GDM1 (cell line): Measurements from ENCODE around the gene MATK.
"Not testable (repeated sequence)": the region's sequence is repeated elsewhere in the genome, so short reads cannot be mapped to it uniquely, and the experiment has no call there.

Experiments used
- DNase-seq: peaks from one replicate; lab custom pipeline; 2025; lab: John Stamatoyannopoulos, UW

The MATK gene

GRCh38 chr19:3816148-3816547 lies 30.0 kb upstream of the MATK start:
- not testable (repeated sequence) for DNase-seq

- no peak for DNase-seq
Measured at GRCh38 chr19:3814648-3815047, 28.5 kb upstream of the MATK start.

GRCh38 chr19:3813473-3814392 lies 27.6 kb upstream of the MATK start:
- DNase-seq, result no peak

GRCh38 chr19:3810708-3811355 lies 24.7 kb upstream of the MATK start:
- DNase-seq, result no peak

GRCh38 chr19:3809881-3810707 lies 23.9 kb upstream of the MATK start:
- DNase-seq, result no peak

GRCh38 chr19:3808420-3809143 lies 22.4 kb upstream of the MATK start:
- no peak for DNase-seq

GRCh38 chr19:3807574-3808354 lies 21.6 kb upstream of the MATK start:
- no peak for DNase-seq

- DNase-seq, result no peak
Measured at GRCh38 chr19:3807131-3807480, 20.9 kb upstream of the MATK start.

GRCh38 chr19:3805859-3806258 lies 19.7 kb upstream of the MATK start:
- no peak for DNase-seq

- no peak for DNase-seq
Measured at GRCh38 chr19:3804429-3804828, 18.2 kb upstream of the MATK start.

GRCh38 chr19:3803986-3804385 lies 17.8 kb upstream of the MATK start:
- no peak for DNase-seq

- no peak for DNase-seq
Measured at GRCh38 chr19:3803114-3803888, 17.1 kb upstream of the MATK start.

- no peak for DNase-seq
Measured at GRCh38 chr19:3801412-3802096, 15.4 kb upstream of the MATK start.

GRCh38 chr19:3800996-3801395 lies 14.8 kb upstream of the MATK start:
- no peak for DNase-seq

GRCh38 chr19:3798137-3798536 lies 12.0 kb upstream of the MATK start:
- DNase-seq, result peak; percentile 64

GRCh38 chr19:3796358-3796757 lies 10.2 kb upstream of the MATK start:
- no peak for DNase-seq

GRCh38 chr19:3793799-3794198 lies 7.6 kb upstream of the MATK start:
- no peak for DNase-seq

- no peak for DNase-seq
Measured at GRCh38 chr19:3792114-3792513, 5.9 kb upstream of the MATK start.

GRCh38 chr19:3790941-3791340 lies 4.8 kb upstream of the MATK start:
- no peak for DNase-seq
